Activated naive CD4-positive, alpha-beta T cell treated with anti-CD3 and anti-CD28 coated beads for 36 hours (primary cell): ENCODE results near the gene FKBP1B. TPM values are rescaled to one million over a fixed set of nuclear protein-coding genes. Genes with fewer than 3 reads are reported as not detected.
A peak's percentile ranks its signal among the peaks of the same experiment; 100 is the strongest.
"Not testable (repeated sequence)": the region's sequence is repeated elsewhere in the genome, so short reads cannot be mapped to it uniquely, and the experiment has no call there.

Experiments
- CTCF ChIA-PET: fragments of 350-600 bp; sonication (Branson Sonifier 250); formaldehyde crosslinking; loops from one replicate; lab custom pipeline; 2021; ENCODE audit warnings: antibody characterized with exemption; lab: Charles Lee
- DNase-seq: peaks from one replicate; pipeline ENCODE4 v3.0.0-alpha.2; 2020
- H3K27ac Mint-ChIP-seq: one replicate; pipeline ENCODE4 v1.8.0; 2021; ENCODE audit warnings: mild to moderate bottlenecking, mixed read lengths
- H3K27me3 Mint-ChIP-seq: one replicate; pipeline ENCODE4 v1.8.0; 2021; ENCODE audit warnings: low read depth, mixed read lengths
- H3K36me3 Mint-ChIP-seq: one replicate; pipeline ENCODE4 v1.8.0; 2021; ENCODE audit warnings: low read depth, mixed read lengths
- H3K4me1 Mint-ChIP-seq: one replicate; pipeline ENCODE4 v1.8.0; 2021; ENCODE audit warnings: low read depth, mixed read lengths
- H3K4me3 Mint-ChIP-seq: one replicate; pipeline ENCODE4 v1.8.0; 2021; ENCODE audit warnings: mild to moderate bottlenecking, moderate library complexity, mixed read lengths
- H3K9me3 Mint-ChIP-seq: one replicate; pipeline ENCODE4 v1.8.0; 2021; ENCODE audit warnings: mixed read lengths
- intact Hi-C: fragments of 100-400 bp; cut with micrococcal nuclease; formaldehyde crosslinking; loops from one replicate; pipeline ENCODE4 v1.15.1; 2023
- total RNA-seq, 2 experiments: library from RNA; stranded (reverse); gene quantifications; one replicate each; pipeline ENCODE4 v1.2.3, GENCODE V29; 2021

FKBP1B gene
- total RNA-seq, 2 experiments from 2014 or later = 0.35 TPM; not detected in 1

GRCh38 chr2:24026233-24026632 is 23.3 kb upstream of the FKBP1B start:
- Mint-ChIP-seq H3K27me3 (no peaks in the 10 kb centered on the region), H3K9me3 (no peaks in the 10 kb centered on the region), H3K4me1 (no peaks in the 10 kb centered on the region), H3K36me3 (peaks cover 36% of the 10 kb centered on the region), H3K4me3 (no peak overlapping the region), H3K27ac (no peak overlapping the region)
- CTCF ChIA-PET = no interaction called here
- DNase-seq = no peak
- intact Hi-C loops = no loop called here

- Mint-ChIP-seq H3K4me1 (peaks cover 24% of the 10 kb centered on the region), H3K27me3 (no peaks in the 10 kb centered on the region), H3K36me3 (peaks cover 33% of the 10 kb centered on the region), H3K9me3 (no peaks in the 10 kb centered on the region), H3K27ac (no peak overlapping the region), H3K4me3 (no peak overlapping the region)
- intact Hi-C loops = no loop called here
- DNase-seq = no peak
- CTCF ChIA-PET = no interaction called here
Measured at GRCh38 chr2:24038786-24039499, 10.6 kb upstream of the FKBP1B start.

- CTCF ChIA-PET = no interaction called here
- Mint-ChIP-seq H3K36me3 (peaks cover 31% of the 10 kb centered on the region), H3K27me3 (no peaks in the 10 kb centered on the region), H3K9me3 (no peaks in the 10 kb centered on the region), H3K4me3 (no peak overlapping the region), H3K4me1 (peaks cover 28% of the 10 kb centered on the region), H3K27ac (no peak overlapping the region)
- DNase-seq = no peak
- intact Hi-C loops = loop anchor here (10.0 kb wide), 1 partner anchor 454 kb away; the partner anchor contains the start of gene NCOA1
Measured at GRCh38 chr2:24040511-24040910, 9.0 kb upstream of the FKBP1B start.

GRCh38 chr2:24043133-24043532 is 6.4 kb upstream of the FKBP1B start:
- CTCF ChIA-PET = interaction anchor here (0.7 to 1.8 kb wide), 2 partner anchors 33 to 218 kb away, joined by 3 to 6 read pairs; partner anchors contain the start of gene SF3B6
- H3K27ac Mint-ChIP-seq = not testable (repeated sequence)

GRCh38 chr2:24045511-24046508 is 3.7 kb upstream of the FKBP1B start:
- intact Hi-C loops = loop anchor here (2.0 to 10.0 kb wide), 2 partner anchors 39 to 449 kb away; partner anchors contain the start of genes NCOA1 and TP53I3
- Mint-ChIP-seq H3K36me3 (peaks cover 4% of the 10 kb centered on the region), H3K4me3 (peak overlapping the region; percentile 56), H3K27ac (no peak overlapping the region), H3K4me1 (peaks cover 22% of the 10 kb centered on the region), H3K9me3 (no peaks in the 10 kb centered on the region), H3K27me3 (peaks cover 7% of the 10 kb centered on the region)
- no peak for DNase-seq
- CTCF ChIA-PET = interaction anchor here (0.7 kb wide), 1 partner anchor 39 kb away, joined by 4 read pairs; the partner anchor contains the start of gene TP53I3

More at GRCh38 chr2:24043133-24043532, 6.4 kb upstream of the FKBP1B start:
- not testable (repeated sequence) for H3K27me3 Mint-ChIP-seq, H3K4me3 Mint-ChIP-seq, DNase-seq, H3K9me3 Mint-ChIP-seq
- H3K4me1 Mint-ChIP-seq = peaks cover 25% of the 10 kb centered on the region
- H3K36me3 Mint-ChIP-seq = peaks cover 18% of the 10 kb centered on the region
- intact Hi-C loops = loop anchor here (10.0 kb wide), 1 partner anchor 452 kb away; the partner anchor contains the start of gene NCOA1

- CTCF ChIA-PET = interaction anchor here (1.0 to 1.8 kb wide), 3 partner anchors 12 to 121 kb away, joined by 3 to 8 read pairs (median 7); partner anchors contain the start of gene TP53I3
- no peak overlapping the region for H3K27ac Mint-ChIP-seq
- peaks cover 22% of the 10 kb centered on the region for H3K4me1 Mint-ChIP-seq
- intact Hi-C loops = loop anchor here (2.0 to 10.0 kb wide), 2 partner anchors 38 to 448 kb away; partner anchors contain the start of genes NCOA1 and TP53I3
- H3K9me3 Mint-ChIP-seq = no peaks in the 10 kb centered on the region
- no peak for DNase-seq
- H3K36me3 Mint-ChIP-seq = peaks cover 4% of the 10 kb centered on the region
- H3K4me3 Mint-ChIP-seq = peak overlapping the region; percentile 95
- H3K27me3 Mint-ChIP-seq = peaks cover 7% of the 10 kb centered on the region
Measured at GRCh38 chr2:24046599-24046929, 3.0 kb upstream of the FKBP1B start.

- CTCF ChIA-PET = interaction anchor here (0.8 to 1.8 kb wide), 5 partner anchors 12 to 122 kb away, joined by 3 to 8 read pairs (median 4); partner anchors contain the start of genes SF3B6 and TP53I3
- Mint-ChIP-seq H3K4me3 (peak within 1 kb of the TSS; percentile 95), H3K9me3 (no peaks in the 10 kb centered on the region)
Measured at GRCh38 chr2:24046930-24047702, 2.4 kb upstream of the FKBP1B start, which contains the start of gene WDCP. WDCP (minus strand) TSS chr2:24047391; CDS start chr2:24039494, 7,897 bp downstream.

GRCh38 chr2:24047703-24048033 is 1.9 kb upstream of the FKBP1B start:
- CTCF ChIA-PET = interaction anchor here (0.8 to 1.8 kb wide), 4 partner anchors 14 to 122 kb away, joined by 3 to 8 read pairs (median 6); partner anchors contain the start of genes SF3B6 and TP53I3
- DNase-seq = no peak
- Mint-ChIP-seq H3K36me3 (peaks cover 4% of the 10 kb centered on the region), H3K27ac (no peak overlapping the region), H3K9me3 (no peaks in the 10 kb centered on the region), H3K4me1 (peaks cover 22% of the 10 kb centered on the region), H3K4me3 (peak overlapping the region; percentile 95), H3K27me3 (peaks cover 7% of the 10 kb centered on the region)
- intact Hi-C loops = loop anchor here (1.0 to 10.0 kb wide), 10 partner anchors 18 to 667 kb away; partner anchors contain the start of genes ATAD2B, FAM228B, NCOA1 and PFN4

More at GRCh38 chr2:24046930-24047702, 2.4 kb upstream of the FKBP1B start, which contains the start of gene WDCP:
- intact Hi-C loops = loop anchor here (1.0 to 10.0 kb wide), 10 partner anchors 18 to 667 kb away; partner anchors contain the start of genes ATAD2B, FAM228B, NCOA1 and PFN4
- H3K36me3 Mint-ChIP-seq = peaks cover 4% of the 10 kb centered on the region
- peaks cover 7% of the 10 kb centered on the region for H3K27me3 Mint-ChIP-seq
- H3K27ac Mint-ChIP-seq = peak within 1 kb of the TSS; percentile 80
- peak; percentile 98 for DNase-seq
- peaks cover 22% of the 10 kb centered on the region for H3K4me1 Mint-ChIP-seq

GRCh38 chr2:24048769-24049484 is 614 bp upstream of the FKBP1B start:
- no peak overlapping the region for H3K27ac Mint-ChIP-seq
- peaks cover 2% of the 10 kb centered on the region for H3K36me3 Mint-ChIP-seq
- H3K4me3 Mint-ChIP-seq = peak overlapping the region; percentile 72
- CTCF ChIA-PET = interaction anchor here (0.6 to 1.0 kb wide), 3 partner anchors 20 to 61 kb away, joined by 3 to 6 read pairs (median 3); partner anchors contain the start of gene TP53I3
- peaks cover 7% of the 10 kb centered on the region for H3K27me3 Mint-ChIP-seq
- no peaks in the 10 kb centered on the region for H3K9me3 Mint-ChIP-seq
- intact Hi-C loops = loop anchor here (10.0 kb wide), 1 partner anchor 446 kb away; the partner anchor contains the start of gene NCOA1
- peaks cover 19% of the 10 kb centered on the region for H3K4me1 Mint-ChIP-seq
- no peak for DNase-seq

- intact Hi-C loops = no loop called here
- Mint-ChIP-seq H3K36me3 (peaks cover 2% of the 10 kb centered on the region), H3K9me3 (no peaks in the 10 kb centered on the region), H3K4me1 (peaks cover 14% of the 10 kb centered on the region), H3K27ac (no peak overlapping the region), H3K27me3 (peaks cover 7% of the 10 kb centered on the region), H3K4me3 (peak overlapping the region; percentile 72)
- CTCF ChIA-PET = interaction anchor here (0.6 to 1.3 kb wide), 3 partner anchors 10 to 226 kb away, joined by 3 to 5 read pairs (median 3); no protein-coding TSS in a partner anchor
- DNase-seq = no peak
Measured at GRCh38 chr2:24050041-24050979, 769 bp downstream of the FKBP1B start.
